Measurements from ENCODE around the gene ZFP1. TPM values are rescaled to one million over a fixed set of nuclear protein-coding genes. Genes with fewer than 3 reads are reported as not detected.

The ZFP1 gene
- total and polyA plus RNA-seq, 2 experiments from 2014 or later, result 4.8 to 12.5 TPM

- TF ChIP-seq STAT1 (IDR thresholded peaks at IDR 0.05; ENCODE audit: unreplicated experiment), result no peak
- no peak for TF ChIP-seq CTCF (conservative IDR thresholded peaks at IDR 0.05; ENCODE audit: low read depth in 2 of 2)
- TF ChIP-seq ZNF331 (CRISPR knock-in tag; IDR thresholded peaks at IDR 0.05; ENCODE audit: low read depth), result no peak
Observed at GRCh38 chr16:75111514-75111940, 36.8 kb upstream of the ZFP1 start (continued).

- Histone ChIP-seq H2AFZ (no peak overlapping the region), H3K79me2 (replicated peaks; ENCODE audit: insufficient read depth) (no peaks in the 10 kb centered on the region), H3K36me3 (ENCODE audit: insufficient read depth) (no peaks in the 10 kb centered on the region), H3K4me1 (ENCODE audit: insufficient read depth) (peaks cover 44% of the 10 kb centered on the region), H3K9me2 (ENCODE audit: insufficient read depth) (no peaks in the 10 kb centered on the region), H3K27ac (ENCODE audit: low read depth) (peak overlapping the region; percentile 50), H3K4me3 (no peak overlapping the region), H3K27me3 (ENCODE audit: insufficient read depth) (no peaks in the 10 kb centered on the region), H3F3A (replicated peaks; ENCODE audit: low read depth) (peaks cover 14% of the 10 kb centered on the region), H4K20me1 (replicated peaks; ENCODE audit: insufficient read depth) (no peaks in the 10 kb centered on the region), H3K4me2 (peak overlapping the region; percentile 70; the same call in 1 of the 2 replicates)
- Mint-ChIP-seq H3K36me3 (ENCODE audit: low read depth) (peaks cover 7% of the 10 kb centered on the region; the same call in 2 of the 3 replicates), H3K4me3 (0 out of 3 replicates have a peak overlapping the region, but pooled peaks have one; percentile 32), H3K9me3 (peaks cover 6% of the 10 kb centered on the region), H3K27ac (peak overlapping the region; percentile 69; the same call in 1 of the 2 replicates), H3K4me1 (peaks cover 56% of the 10 kb centered on the region), H3K27me3 (ENCODE audit: insufficient read depth, low read depth, poor library complexity) (peaks cover 23% of the 10 kb centered on the region)
- DNase-seq (ENCODE audit: low spot score) (no peak), ATAC-seq (no peak)
- TF ChIP-seq POLR2AphosphoS5 (IDR thresholded peaks at IDR 0.05; ENCODE audit: low read depth) (no peak), STAT1 (IDR thresholded peaks at IDR 0.05; ENCODE audit: unreplicated experiment) (no peak), ETS1 (IDR thresholded peaks at IDR 0.05) (no peak), EZH2 (IDR thresholded peaks at IDR 0.05; ENCODE audit: low read depth, unreplicated experiment) (no peak), EZH2phosphoT487 (IDR thresholded peaks at IDR 0.05; ENCODE audit: unreplicated experiment) (no peak), ZNF462 (CRISPR knock-in tag; IDR thresholded peaks at IDR 0.05) (no peak), CTCF (conservative IDR thresholded peaks at IDR 0.05; ENCODE audit: low read depth in 2 of 2) (no peak), CREB1 (CRISPR knock-in tag; IDR thresholded peaks at IDR 0.05; ENCODE audit: low read depth) (no peak), ZNF331 (CRISPR knock-in tag; IDR thresholded peaks at IDR 0.05; ENCODE audit: low read depth) (no peak), NANOG (IDR thresholded peaks at IDR 0.05; ENCODE audit: borderline replicate concordance) (no peak), ZNF114 (CRISPR knock-in tag; IDR thresholded peaks at IDR 0.05) (no peak)
Observed at GRCh38 chr16:75111961-75112733, 36.2 kb upstream of the ZFP1 start.
